GM12891 (cell line): ENCODE results near the gene ARFIP1.

Experiments
- POLR2A ChIP-seq: IDR thresholded peaks from 2 replicates; pipeline ENCODE4 v1.6.1; 2011; ENCODE audit warnings: low read depth, low read length, control low read depth
- POLR2AphosphoS5 ChIP-seq: IDR thresholded peaks from 2 replicates; pipeline ENCODE4 v1.6.1; 2011; ENCODE audit warnings: low read depth, low read length, control low read depth
- SPI1 ChIP-seq: IDR thresholded peaks from 2 replicates; pipeline ENCODE4 v1.6.1; 2011; ENCODE audit warnings: low read depth, low read length, control low read depth
- TAF1 ChIP-seq: IDR thresholded peaks from 2 replicates; pipeline ENCODE4 v1.6.1; 2011; ENCODE audit warnings: low read depth, low read length, control low read depth

DNA sequence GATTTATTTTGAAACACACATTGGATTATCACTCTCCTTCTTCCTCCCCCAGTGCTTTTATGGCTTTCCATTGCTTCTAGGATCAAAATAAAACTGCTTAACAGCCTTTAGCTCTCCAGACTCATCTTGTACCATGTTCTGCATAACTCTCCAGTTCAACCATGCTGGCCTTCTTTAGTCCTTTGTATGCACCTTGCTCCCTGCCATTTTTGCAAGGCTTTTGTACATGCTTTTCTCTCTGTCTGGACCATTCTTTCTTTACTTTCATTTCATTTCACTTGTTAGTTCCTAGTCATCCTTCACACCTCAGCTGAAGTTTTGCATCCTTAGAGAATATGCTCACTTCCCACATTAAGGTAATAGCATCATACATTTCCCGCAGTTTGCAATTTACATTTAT is 6.9 kb downstream of the ARFIP1 start:
- TF ChIP-seq POLR2A (no peak), POLR2AphosphoS5 (no peak), TAF1 (no peak), SPI1 (no peak)
